OCI-LY7 (cell line): Measurements from ENCODE around the gene RGS19.

ENCODE experiments used
- EZH2phosphoT487 ChIP-seq: fragments of 200-600 bp; sonication (generic); IDR thresholded peaks from 2 replicates; pipeline ENCODE4 v1.6.1; 2018; ENCODE audit warnings: low read depth, borderline replicate concordance, mild to moderate bottlenecking, mixed run types, antibody characterized with exemption, low read length, moderate library complexity, mixed read lengths
- TF ChIP-seq, protein P1 (sequence below): fragments of 200-600 bp; sonication (generic); conservative IDR thresholded peaks from 2 replicates; pipeline ENCODE4 v1.5.1; 2014; ENCODE audit warnings: mild to moderate bottlenecking, antibody characterized with exemption, low read length, moderate library complexity, mixed read lengths

DNA sequence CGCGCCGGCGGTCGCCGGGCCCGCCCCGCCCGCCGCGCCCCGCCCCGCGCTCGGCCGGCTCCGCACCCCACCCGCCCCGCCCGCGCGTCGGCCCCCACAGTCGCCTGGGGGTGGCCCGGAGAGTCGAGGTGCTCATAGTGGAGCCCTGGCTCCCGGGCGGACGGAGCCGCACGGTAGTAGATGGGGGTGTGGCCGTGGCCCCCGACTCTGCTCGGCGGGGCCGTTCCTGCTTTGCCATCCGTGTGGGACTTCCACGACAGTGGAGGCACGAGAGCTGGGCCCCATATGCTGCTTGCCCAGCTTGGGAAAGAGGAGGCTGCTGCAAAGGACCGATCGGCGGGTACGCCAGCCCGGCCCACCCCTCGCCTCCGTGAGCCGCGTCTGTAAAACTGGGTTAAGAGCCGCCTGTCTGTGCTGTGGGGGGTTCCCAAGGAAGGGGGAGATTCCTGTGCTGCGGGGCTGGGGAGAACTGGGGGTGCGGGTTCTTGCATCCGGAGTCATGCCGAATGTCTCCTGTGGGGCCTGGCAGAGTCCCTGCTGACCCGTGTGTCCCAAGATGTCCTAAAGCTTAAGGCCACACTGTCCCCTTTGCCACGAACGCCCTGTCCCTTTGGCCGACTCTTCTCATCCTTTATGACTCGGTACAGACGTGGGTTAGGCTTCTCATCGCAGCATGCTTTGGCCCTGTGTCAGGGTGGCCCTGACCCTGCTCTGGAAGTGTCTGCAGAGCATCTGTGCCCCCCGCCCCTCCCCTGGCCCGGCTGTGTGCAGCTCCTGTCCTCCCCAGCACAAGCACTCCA, 895 bp upstream of the RGS19 start, which contains the start of gene OPRL1:
- TF ChIP-seq, protein P1, sequence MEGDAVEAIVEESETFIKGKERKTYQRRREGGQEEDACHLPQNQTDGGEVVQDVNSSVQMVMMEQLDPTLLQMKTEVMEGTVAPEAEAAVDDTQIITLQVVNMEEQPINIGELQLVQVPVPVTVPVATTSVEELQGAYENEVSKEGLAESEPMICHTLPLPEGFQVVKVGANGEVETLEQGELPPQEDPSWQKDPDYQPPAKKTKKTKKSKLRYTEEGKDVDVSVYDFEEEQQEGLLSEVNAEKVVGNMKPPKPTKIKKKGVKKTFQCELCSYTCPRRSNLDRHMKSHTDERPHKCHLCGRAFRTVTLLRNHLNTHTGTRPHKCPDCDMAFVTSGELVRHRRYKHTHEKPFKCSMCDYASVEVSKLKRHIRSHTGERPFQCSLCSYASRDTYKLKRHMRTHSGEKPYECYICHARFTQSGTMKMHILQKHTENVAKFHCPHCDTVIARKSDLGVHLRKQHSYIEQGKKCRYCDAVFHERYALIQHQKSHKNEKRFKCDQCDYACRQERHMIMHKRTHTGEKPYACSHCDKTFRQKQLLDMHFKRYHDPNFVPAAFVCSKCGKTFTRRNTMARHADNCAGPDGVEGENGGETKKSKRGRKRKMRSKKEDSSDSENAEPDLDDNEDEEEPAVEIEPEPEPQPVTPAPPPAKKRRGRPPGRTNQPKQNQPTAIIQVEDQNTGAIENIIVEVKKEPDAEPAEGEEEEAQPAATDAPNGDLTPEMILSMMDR = no peak
- TF ChIP-seq EZH2phosphoT487 = no peak
